22Rv1 (cell line): ENCODE results near the gene SPRYD3.

Experiments
- H3K27ac ChIP-seq: fragments of 450-650 bp; 2 replicates; pipeline ENCODE4 v1.5.1; 2017
- CTCF ChIP-seq: fragments of 450-650 bp; IDR thresholded peaks from 2 replicates; pipeline ENCODE4 v1.5.1; 2017; ENCODE audit warnings: mild to moderate bottlenecking
- ZFX ChIP-seq: fragments of 450-650 bp; IDR thresholded peaks from 2 replicates; pipeline ENCODE4 v1.6.1; 2017; ENCODE audit warnings: antibody characterized with exemption, borderline replicate concordance

The SPRYD3 gene

GRCh38 chr12:53025250-53025649, 53.9 kb downstream of the SPRYD3 start:
- H3K27ac ChIP-seq = no peak overlapping the region
- TF ChIP-seq CTCF = no peak
- TF ChIP-seq ZFX = no peak

- TF ChIP-seq ZFX (no peak), CTCF (no peak)
- no peak overlapping the region for H3K27ac ChIP-seq
These were observed 64.5 kb downstream of the SPRYD3 start for GRCh38 chr12:53014709-53015108.
